MM.1S (cell line): ENCODE measurements around the gene CHN1.

ENCODE experiments used
- DNase-seq: peaks from one replicate; pipeline ENCODE4 v3.0.0-alpha.2; 2015
- H2AFZ ChIP-seq: fragments of 300-600 bp; sonication (generic); 2 replicates; pipeline ENCODE4 v1.6.0; 2016; ENCODE audit warnings: antibody characterized with exemption, low read length
- H3F3A ChIP-seq: fragments of 300-600 bp; sonication (generic); 2 replicates; pipeline ENCODE4 v1.6.1; 2016; ENCODE audit warnings: mild to moderate bottlenecking, antibody characterized with exemption, low read length, moderate library complexity, mixed read lengths; ENCODE audit not compliant: insufficient read depth
- H3K27ac ChIP-seq: fragments of 300-600 bp; sonication (generic); 2 replicates; pipeline ENCODE4 v1.5.1; 2016; ENCODE audit warnings: mild to moderate bottlenecking, low read length
- H3K27me3 ChIP-seq: fragments of 300-600 bp; sonication (generic); replicated peaks from 2 replicates; pipeline ENCODE4 v1.6.0; 2016; ENCODE audit warnings: low read length; ENCODE audit not compliant: insufficient read depth
- H3K36me3 ChIP-seq: fragments of 300-600 bp; sonication (generic); replicated peaks from 2 replicates; pipeline ENCODE4 v1.6.1; 2016; ENCODE audit warnings: mild to moderate bottlenecking, low read length, mixed read lengths; ENCODE audit not compliant: insufficient read depth
- H3K4me1 ChIP-seq: fragments of 300-600 bp; sonication (generic); 2 replicates; pipeline ENCODE4 v1.6.1; 2016; ENCODE audit warnings: low read length, mixed read lengths
- H3K4me2 ChIP-seq: fragments of 300-600 bp; sonication (generic); 2 replicates; pipeline ENCODE4 v1.6.0; 2016; ENCODE audit warnings: low read depth, low read length
- H3K4me3 ChIP-seq: fragments of 300-600 bp; sonication (generic); 2 replicates; pipeline ENCODE4 v1.5.1; 2016; ENCODE audit warnings: low read length, mixed read lengths
- H3K79me2 ChIP-seq: fragments of 300-600 bp; sonication (generic); 2 replicates; pipeline ENCODE4 v1.6.1; 2016; ENCODE audit warnings: mixed run types, low read length, mixed read lengths
- H3K9ac ChIP-seq: fragments of 300-600 bp; sonication (generic); 2 replicates; pipeline ENCODE4 v1.6.1; 2016; ENCODE audit warnings: low read length, mixed read lengths
- H3K9me2 ChIP-seq: fragments of 300-600 bp; sonication (generic); replicated peaks from 2 replicates; pipeline ENCODE4 v1.6.1; 2016; ENCODE audit warnings: mild to moderate bottlenecking, low read length, mixed read lengths; ENCODE audit not compliant: insufficient read depth
- H3K9me3 ChIP-seq: fragments of 300-600 bp; sonication (generic); replicated peaks from 2 replicates; pipeline ENCODE4 v1.6.1; 2016; ENCODE audit warnings: mild to moderate bottlenecking, low read length, mixed read lengths; ENCODE audit not compliant: insufficient read depth
- H4K20me1 ChIP-seq: fragments of 300-600 bp; sonication (generic); 2 replicates; pipeline ENCODE4 v1.6.1; 2016; ENCODE audit warnings: mild to moderate bottlenecking, low read length, moderate library complexity, mixed read lengths; ENCODE audit not compliant: insufficient read depth
- EZH2 ChIP-seq: fragments of 300-600 bp; sonication (generic); optimal IDR thresholded peaks from 2 replicates; pipeline ENCODE3; 2017; ENCODE audit warnings: low read depth, mild to moderate bottlenecking, antibody characterized with exemption, low read length, mixed read lengths
- EZH2phosphoT487 ChIP-seq: fragments of 300-600 bp; sonication (generic); IDR thresholded peaks from 2 replicates; pipeline ENCODE4 v1.6.1; 2018; ENCODE audit warnings: antibody characterized with exemption, low read length
- TF ChIP-seq, protein P1 (sequence below): fragments of 300-600 bp; sonication (generic); IDR thresholded peaks from 2 replicates; pipeline ENCODE4 v1.5.1; 2016; ENCODE audit warnings: antibody characterized with exemption, low read length, mixed read lengths

The CHN1 gene

DNA sequence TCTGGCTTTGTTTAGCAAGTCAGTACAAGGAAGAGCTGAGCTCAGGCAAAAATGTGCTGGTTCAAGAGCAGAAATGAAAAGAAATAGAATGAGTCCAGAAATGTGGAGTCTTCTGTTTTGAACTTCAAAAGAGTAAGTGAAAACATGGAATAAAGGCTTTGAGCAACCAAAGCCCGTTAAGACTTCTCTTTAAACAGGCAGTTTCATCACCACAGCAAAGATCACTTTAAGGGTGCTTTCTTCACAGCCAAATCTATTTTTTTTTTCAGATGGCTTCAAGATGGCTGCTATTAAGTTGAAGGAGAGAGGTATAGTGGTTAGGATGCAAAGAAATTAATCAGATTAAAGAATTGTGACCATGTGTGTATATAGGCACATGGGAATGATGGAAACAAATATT is 238.9 kb downstream of the CHN1 start:
- Histone ChIP-seq H3K4me1 (peaks cover 38% of the 10 kb centered on the region), H3K9me2 (no peaks in the 10 kb centered on the region), H3K27ac (no peak overlapping the region), H3K9me3 (no peaks in the 10 kb centered on the region; the same call in 1 of the 2 replicates), H3K79me2 (no peaks in the 10 kb centered on the region), H3K4me2 (no peak overlapping the region), H2AFZ (no peak overlapping the region), H3F3A (peaks cover 16% of the 10 kb centered on the region), H4K20me1 (no peaks in the 10 kb centered on the region), H3K9ac (no peak overlapping the region), H3K36me3 (no peaks in the 10 kb centered on the region), H3K27me3 (no peaks in the 10 kb centered on the region), H3K4me3 (no peak overlapping the region)
- no peak for DNase-seq
- TF ChIP-seq EZH2phosphoT487 = no peak
- no peak for TF ChIP-seq EZH2
- TF ChIP-seq, protein P1, sequence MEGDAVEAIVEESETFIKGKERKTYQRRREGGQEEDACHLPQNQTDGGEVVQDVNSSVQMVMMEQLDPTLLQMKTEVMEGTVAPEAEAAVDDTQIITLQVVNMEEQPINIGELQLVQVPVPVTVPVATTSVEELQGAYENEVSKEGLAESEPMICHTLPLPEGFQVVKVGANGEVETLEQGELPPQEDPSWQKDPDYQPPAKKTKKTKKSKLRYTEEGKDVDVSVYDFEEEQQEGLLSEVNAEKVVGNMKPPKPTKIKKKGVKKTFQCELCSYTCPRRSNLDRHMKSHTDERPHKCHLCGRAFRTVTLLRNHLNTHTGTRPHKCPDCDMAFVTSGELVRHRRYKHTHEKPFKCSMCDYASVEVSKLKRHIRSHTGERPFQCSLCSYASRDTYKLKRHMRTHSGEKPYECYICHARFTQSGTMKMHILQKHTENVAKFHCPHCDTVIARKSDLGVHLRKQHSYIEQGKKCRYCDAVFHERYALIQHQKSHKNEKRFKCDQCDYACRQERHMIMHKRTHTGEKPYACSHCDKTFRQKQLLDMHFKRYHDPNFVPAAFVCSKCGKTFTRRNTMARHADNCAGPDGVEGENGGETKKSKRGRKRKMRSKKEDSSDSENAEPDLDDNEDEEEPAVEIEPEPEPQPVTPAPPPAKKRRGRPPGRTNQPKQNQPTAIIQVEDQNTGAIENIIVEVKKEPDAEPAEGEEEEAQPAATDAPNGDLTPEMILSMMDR = no peak

DNA sequence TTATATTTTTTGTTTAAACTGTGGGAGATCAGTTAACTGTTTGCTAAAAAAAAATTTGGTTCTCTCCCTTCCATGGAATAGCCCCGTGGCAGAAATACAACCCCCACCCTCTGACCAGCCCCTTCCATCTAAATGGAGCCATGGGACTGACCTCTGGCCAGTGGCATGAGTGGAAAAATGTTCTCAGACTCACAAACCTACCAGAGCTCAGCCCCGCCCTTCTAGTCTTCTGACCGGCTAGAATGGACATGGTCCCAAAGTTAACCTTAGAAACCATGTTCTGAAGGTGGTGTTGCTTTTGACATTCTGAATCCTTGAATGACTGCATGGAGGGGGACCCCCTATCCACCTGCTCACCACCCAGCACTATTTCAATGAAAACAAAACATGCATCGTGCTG is 239.6 kb downstream of the CHN1 start:
- no peaks in the 10 kb centered on the region; the same call in 1 of the 2 replicates for H3K9me3 ChIP-seq
- no peak overlapping the region for H3K9ac ChIP-seq
- H3K4me3 ChIP-seq = no peak overlapping the region
- H3K27me3 ChIP-seq = no peaks in the 10 kb centered on the region
- no peaks in the 10 kb centered on the region for H3K79me2 ChIP-seq
- no peak overlapping the region for H3K27ac ChIP-seq
- no peaks in the 10 kb centered on the region for H3K9me2 ChIP-seq
- no peak for TF ChIP-seq EZH2phosphoT487
- no peak for TF ChIP-seq EZH2
- TF ChIP-seq, protein P1 = no peak
- H3K36me3 ChIP-seq = no peaks in the 10 kb centered on the region
- no peak for DNase-seq
- no peaks in the 10 kb centered on the region for H4K20me1 ChIP-seq
- H2AFZ ChIP-seq = no peak overlapping the region
- peaks cover 16% of the 10 kb centered on the region for H3F3A ChIP-seq
- no peak overlapping the region for H3K4me2 ChIP-seq
- H3K4me1 ChIP-seq = peaks cover 38% of the 10 kb centered on the region

DNA sequence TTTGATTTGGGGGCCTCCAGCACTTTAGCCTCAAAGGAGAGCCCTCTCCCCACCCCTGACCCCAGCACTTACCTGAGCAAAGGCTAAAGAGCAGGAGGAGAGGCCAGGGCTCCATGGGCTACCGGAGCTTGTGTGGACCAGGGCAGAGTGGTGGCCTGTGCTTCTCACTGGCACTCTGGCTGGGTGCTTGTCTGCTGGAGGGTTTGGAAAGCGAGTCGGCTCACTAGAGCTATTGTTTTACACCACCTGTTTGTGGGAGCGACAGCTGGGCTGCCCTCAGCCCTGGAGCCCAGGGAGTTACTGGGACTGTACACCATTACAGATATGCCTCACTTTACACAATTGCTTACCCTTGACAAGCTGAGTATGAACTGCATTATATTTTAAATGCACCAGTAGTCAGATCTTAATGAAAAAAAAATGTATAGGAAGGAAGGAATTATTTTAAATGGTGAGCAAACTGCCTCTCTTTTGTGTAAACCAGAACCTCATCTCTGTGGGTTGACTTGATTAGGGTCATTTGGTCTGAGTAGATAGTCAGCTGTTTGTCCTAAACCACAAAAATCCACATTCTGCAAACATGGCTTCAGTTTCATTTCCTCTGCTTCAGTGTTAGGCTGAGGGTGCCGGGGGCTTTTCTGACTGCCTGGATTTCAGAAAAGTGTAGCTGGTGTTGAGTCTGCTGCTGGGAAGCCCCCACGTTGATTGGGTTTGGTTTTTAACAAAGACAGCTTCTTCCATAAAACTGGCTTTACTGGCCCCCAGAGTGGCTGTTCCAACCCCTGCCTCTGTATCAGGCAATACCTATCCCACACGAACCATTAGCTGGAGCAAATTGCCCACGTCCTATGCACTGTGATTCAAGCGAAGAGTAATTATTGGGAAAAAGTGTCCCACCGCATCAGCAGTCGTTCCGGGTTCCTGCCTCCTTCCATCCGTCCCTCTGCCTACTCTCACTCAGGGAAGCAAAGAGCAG is 240.6 kb downstream of the CHN1 start, which contains the start of gene CHRNA1:
TSS of gene CHRNA1 (minus strand) at position 193 of the 976 bp plus-strand sequence. CDS start at position 115, 78 bp downstream.
- Histone ChIP-seq H3K27ac (peak within 1 kb of the TSS; percentile 65; the same call in 1 of the 2 replicates), H3K9me3 (no peaks in the 10 kb centered on the region; the same call in 1 of the 2 replicates), H3K79me2 (no peaks in the 10 kb centered on the region), H3K4me1 (peaks cover 38% of the 10 kb centered on the region), H4K20me1 (no peaks in the 10 kb centered on the region), H3K9me2 (no peaks in the 10 kb centered on the region), H3K36me3 (no peaks in the 10 kb centered on the region), H3K4me3 (no peak within 1 kb of the TSS), H3K27me3 (no peaks in the 10 kb centered on the region), H3K9ac (no peak within 1 kb of the TSS), H2AFZ (peak within 1 kb of the TSS; percentile 9; the same call in 1 of the 2 replicates), H3F3A (peaks cover 16% of the 10 kb centered on the region), H3K4me2 (peak within 1 kb of the TSS; percentile 68)
- TF ChIP-seq, protein P1 = no peak
- TF ChIP-seq EZH2 (no peak), EZH2phosphoT487 (no peak)
- peak; percentile 74 for DNase-seq
